ENCODE results near the gene FAM53B. TPM values are rescaled to one million over a fixed set of nuclear protein-coding genes. Genes with fewer than 3 reads are reported as not detected.
"Not testable (repeated sequence)": the region's sequence is repeated elsewhere in the genome, so short reads cannot be mapped to it uniquely, and the experiment has no call there.

The FAM53B gene
- total and polyA plus RNA-seq, 4 experiments from 2014 or later: 7.3 to 60.7 (median 49.9) TPM

GRCh38 chr10:124748166-124748565 is 4.0 kb upstream of the FAM53B start:
- H3K36me3 Mint-ChIP-seq: peaks cover 0 to 7% of the 10 kb centered on the region in 2 donors
- Histone ChIP-seq H3K9me3 (ENCODE audit: control insufficient read depth in 1 of 2, low read length in 2 of 2) (no peaks in the 10 kb centered on the region), H3K27me3 (ENCODE audit: insufficient read depth, low read length) (no peaks in the 10 kb centered on the region), H3K27ac (ENCODE audit: low read depth, low read length) (no peak overlapping the region), H3K36me3 (ENCODE audit: insufficient read depth, low read length) (no peaks in the 10 kb centered on the region), H3K4me3 (ENCODE audit: low read length in 2 of 2) (no peak overlapping the region), H3K4me1 (ENCODE audit: insufficient read depth, low read length) (peaks cover 15% of the 10 kb centered on the region)
- CTCF ChIA-PET (ENCODE audit: partially characterized antibody): interaction anchor here (0.8 to 6.8 kb wide), 13 partner anchors 8 to 753 kb away, joined by 3 to 256 read pairs (median 4); partner anchors contain the start of gene EEF1AKMT2
- H3K4me1 Mint-ChIP-seq: peaks cover 11 to 20% (median 18%) of the 10 kb centered on the region in 4 donors
- no peaks in the 10 kb centered on the region for H3K9me3 Mint-ChIP-seq
- POLR2A ChIA-PET (ENCODE audit: partially characterized antibody): interaction anchor here (1.0 to 1.5 kb wide), 4 partner anchors 16 to 216 kb away, joined by 3 to 4 read pairs (median 3); partner anchors contain the start of gene EEF1AKMT2
- intact Hi-C loops (cut with micrococcal nuclease): no loop called here
- DNase-seq: no peak
- H3K27me3 Mint-ChIP-seq: no peaks in the 10 kb centered on the region
- no peak overlapping the region for H3K4me3 Mint-ChIP-seq
- H3K27ac Mint-ChIP-seq: peak overlapping the region in 3 of 7 donors; percentile 54 to 73 (median 60)

GRCh38 chr10:124747745-124748144 is 3.6 kb upstream of the FAM53B start:
- no peak overlapping the region for H3K4me3 Mint-ChIP-seq
- intact Hi-C loops (cut with micrococcal nuclease): no loop called here
- H3K27me3 Mint-ChIP-seq: no peaks in the 10 kb centered on the region
- DNase-seq: no peak
- H3K9me3 ChIP-seq (ENCODE audit: control insufficient read depth in 1 of 2, low read length in 2 of 2): no peaks in the 10 kb centered on the region
- no peak overlapping the region for H3K27ac Mint-ChIP-seq
- H3K4me3 ChIP-seq (ENCODE audit: low read length in 2 of 2): no peak overlapping the region
- CTCF ChIA-PET (ENCODE audit: partially characterized antibody): interaction anchor here (0.8 to 6.8 kb wide), 15 partner anchors 9 to 753 kb away, joined by 3 to 256 read pairs (median 7); partner anchors contain the start of gene EEF1AKMT2
- H3K27me3 ChIP-seq (ENCODE audit: insufficient read depth, low read length): no peaks in the 10 kb centered on the region
- no peaks in the 10 kb centered on the region for H3K36me3 ChIP-seq (ENCODE audit: insufficient read depth, low read length)
- H3K4me1 Mint-ChIP-seq: peaks cover 11 to 22% (median 18%) of the 10 kb centered on the region in 4 donors
- H3K27ac ChIP-seq (ENCODE audit: low read depth, low read length): no peak overlapping the region
- peaks cover 15% of the 10 kb centered on the region for H3K4me1 ChIP-seq (ENCODE audit: insufficient read depth, low read length)
- H3K36me3 Mint-ChIP-seq: peaks cover 0 to 7% of the 10 kb centered on the region in 2 donors
- H3K9me3 Mint-ChIP-seq: no peaks in the 10 kb centered on the region
- POLR2A ChIA-PET (ENCODE audit: partially characterized antibody): interaction anchor here (1.0 to 1.5 kb wide), 3 partner anchors 16 to 215 kb away, joined by 3 read pairs; no protein-coding TSS in a partner anchor

GRCh38 chr10:124746992-124747391 is 2.8 kb upstream of the FAM53B start:
- Histone ChIP-seq H3K9me3 (ENCODE audit: control insufficient read depth in 1 of 2, low read length in 2 of 2) (no peaks in the 10 kb centered on the region), H3K4me3 (ENCODE audit: low read length in 2 of 2) (no peak overlapping the region), H3K36me3 (ENCODE audit: insufficient read depth, low read length) (no peaks in the 10 kb centered on the region), H3K27ac (ENCODE audit: low read depth, low read length) (no peak overlapping the region), H3K27me3 (ENCODE audit: insufficient read depth, low read length) (no peaks in the 10 kb centered on the region), H3K4me1 (ENCODE audit: insufficient read depth, low read length) (peaks cover 23% of the 10 kb centered on the region)
- Mint-ChIP-seq H3K27ac (peak overlapping the region in 1 of 7 donors; percentile 4), H3K4me1 (peaks cover 16 to 30% (median 24%) of the 10 kb centered on the region in 4 donors), H3K9me3 (no peaks in the 10 kb centered on the region), H3K4me3 (no peak overlapping the region), H3K36me3 (peaks cover 0 to 13% of the 10 kb centered on the region in 2 donors), H3K27me3 (no peaks in the 10 kb centered on the region)
- intact Hi-C loops (cut with micrococcal nuclease): no loop called here
- no peak for DNase-seq
- CTCF ChIA-PET (ENCODE audit: partially characterized antibody): interaction anchor here (0.6 to 6.8 kb wide), 16 partner anchors 9 to 753 kb away, joined by 3 to 256 read pairs (median 8); no protein-coding TSS in a partner anchor
- POLR2A ChIA-PET (ENCODE audit: partially characterized antibody): interaction anchor here (1.5 to 3.4 kb wide), 2 partner anchors 207 to 214 kb away, joined by 3 to 27 read pairs; no protein-coding TSS in a partner anchor

GRCh38 chr10:124746447-124746846 is 2.3 kb upstream of the FAM53B start:
- Mint-ChIP-seq H3K4me1 (peaks cover 21 to 35% (median 29%) of the 10 kb centered on the region in 4 donors), H3K27ac (peak overlapping the region in 1 of 7 donors; percentile 88), H3K36me3 (peaks cover 0 to 11% of the 10 kb centered on the region in 2 donors)
- DNase-seq; H3K9me3 Mint-ChIP-seq; H3K4me3 ChIP-seq (ENCODE audit: low read length in 2 of 2); H3K27ac ChIP-seq (ENCODE audit: low read depth, low read length); H3K27me3 ChIP-seq (ENCODE audit: insufficient read depth, low read length); H3K27me3 Mint-ChIP-seq; H3K9me3 ChIP-seq (ENCODE audit: control insufficient read depth in 1 of 2, low read length in 2 of 2); H3K36me3 ChIP-seq (ENCODE audit: insufficient read depth, low read length); H3K4me3 Mint-ChIP-seq; intact Hi-C loops (cut with micrococcal nuclease): not testable (repeated sequence)
- ChIA-PET CTCF (ENCODE audit: partially characterized antibody) (interaction anchor here (0.7 to 6.8 kb wide), 20 partner anchors 8 to 752 kb away, joined by 3 to 256 read pairs (median 7); no protein-coding TSS in a partner anchor), POLR2A (ENCODE audit: partially characterized antibody) (interaction anchor here (1.2 to 3.4 kb wide), 5 partner anchors 17 to 752 kb away, joined by 3 to 27 read pairs (median 5); no protein-coding TSS in a partner anchor)
- H3K4me1 ChIP-seq (ENCODE audit: insufficient read depth, low read length): peaks cover 28% of the 10 kb centered on the region

GRCh38 chr10:124745673-124746072 is 1.5 kb upstream of the FAM53B start:
- H3K4me1 ChIP-seq (ENCODE audit: insufficient read depth, low read length): peaks cover 36% of the 10 kb centered on the region
- Mint-ChIP-seq H3K36me3 (peaks cover 0 to 15% of the 10 kb centered on the region in 2 donors), H3K9me3 (no peaks in the 10 kb centered on the region), H3K27ac (peak overlapping the region in 6 of 7 donors; percentile 12 to 93 (median 86)), H3K4me3 (peak overlapping the region in 5 of 8 donors; percentile 13 to 89 (median 70)), H3K4me1 (peaks cover 26 to 43% (median 36%) of the 10 kb centered on the region in 4 donors), H3K27me3 (no peaks in the 10 kb centered on the region)
- intact Hi-C loops (cut with micrococcal nuclease): loop anchor here (1.0 to 2.0 kb wide), 5 partner anchors 205 to 751 kb away; partner anchors contain the start of gene LHPP
- peak; percentile 38 to 69 (median 69) for DNase-seq
- ChIA-PET POLR2A (ENCODE audit: partially characterized antibody) (interaction anchor here (0.5 to 3.4 kb wide), 19 partner anchors 11 to 751 kb away, joined by 3 to 27 read pairs (median 3); no protein-coding TSS in a partner anchor), CTCF (ENCODE audit: partially characterized antibody) (interaction anchor here (0.7 to 6.8 kb wide), 36 partner anchors 8 to 751 kb away, joined by 3 to 256 read pairs (median 4); no protein-coding TSS in a partner anchor)
- no peak overlapping the region for H3K4me3 ChIP-seq (ENCODE audit: low read length in 2 of 2)
- no peaks in the 10 kb centered on the region for H3K27me3 ChIP-seq (ENCODE audit: insufficient read depth, low read length)
- H3K27ac ChIP-seq (ENCODE audit: low read depth, low read length): no peak overlapping the region
- no peaks in the 10 kb centered on the region for H3K9me3 ChIP-seq (ENCODE audit: control insufficient read depth in 1 of 2, low read length in 2 of 2)
- no peaks in the 10 kb centered on the region for H3K36me3 ChIP-seq (ENCODE audit: insufficient read depth, low read length)

GRCh38 chr10:124745252-124745651 is 1.1 kb upstream of the FAM53B start:
- peaks cover 40% of the 10 kb centered on the region for H3K4me1 ChIP-seq (ENCODE audit: insufficient read depth, low read length)
- H3K36me3 ChIP-seq (ENCODE audit: insufficient read depth, low read length): no peaks in the 10 kb centered on the region
- Mint-ChIP-seq H3K36me3 (peaks cover 0 to 15% of the 10 kb centered on the region in 2 donors), H3K27ac (peak overlapping the region; percentile 12 to 93 (median 89)), H3K4me1 (peaks cover 28 to 47% (median 40%) of the 10 kb centered on the region in 4 donors), H3K27me3 (no peaks in the 10 kb centered on the region), H3K9me3 (no peaks in the 10 kb centered on the region), H3K4me3 (peak overlapping the region; percentile 83 to 89 (median 88))
- CTCF ChIA-PET (ENCODE audit: partially characterized antibody): interaction anchor here (0.7 to 6.8 kb wide), 33 partner anchors 8 to 749 kb away, joined by 3 to 256 read pairs (median 4); no protein-coding TSS in a partner anchor
- no peaks in the 10 kb centered on the region for H3K27me3 ChIP-seq (ENCODE audit: insufficient read depth, low read length)
- H3K27ac ChIP-seq (ENCODE audit: low read depth, low read length): peak overlapping the region; percentile 2
- POLR2A ChIA-PET (ENCODE audit: partially characterized antibody): interaction anchor here (0.5 to 3.4 kb wide), 21 partner anchors 11 to 750 kb away, joined by 3 to 27 read pairs (median 3); no protein-coding TSS in a partner anchor
- H3K4me3 ChIP-seq (ENCODE audit: low read length in 2 of 2): no peak overlapping the region
- H3K9me3 ChIP-seq (ENCODE audit: control insufficient read depth in 1 of 2, low read length in 2 of 2): no peaks in the 10 kb centered on the region
- no peak for DNase-seq
- intact Hi-C loops (cut with micrococcal nuclease): loop anchor here (1.0 to 2.0 kb wide), 5 partner anchors 205 to 750 kb away; partner anchors contain the start of gene LHPP

All from CD4-positive, alpha-beta memory T cell (primary cell).